ENCODE measurements around the gene LTBP4. TPM values are rescaled to one million over a fixed set of nuclear protein-coding genes. Genes with fewer than 3 reads are reported as not detected.

LTBP4 gene
- total RNA-seq, 1 donor from 2014 or later: 430 TPM

DNA sequence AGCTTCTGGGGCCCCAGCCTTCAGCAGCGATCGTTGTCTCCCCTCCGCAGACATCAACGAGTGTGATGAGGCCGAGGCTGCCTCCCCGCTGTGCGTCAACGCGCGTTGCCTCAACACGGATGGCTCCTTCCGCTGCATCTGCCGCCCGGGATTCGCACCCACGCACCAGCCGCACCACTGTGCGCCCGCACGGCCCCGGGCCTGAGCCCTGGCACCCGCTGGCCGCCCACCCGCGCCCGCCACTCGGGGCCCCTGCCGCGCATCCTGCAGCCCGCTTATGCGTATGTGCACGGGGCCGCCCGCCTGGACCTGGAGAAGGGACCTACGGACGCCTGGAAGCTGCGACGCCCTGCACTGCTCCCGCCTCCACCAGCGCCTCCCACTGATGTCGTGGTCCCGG is 28.2 kb downstream of the LTBP4 start:
- no peak overlapping the region for H3K4me3 ChIP-seq
- peaks cover 25% of the 10 kb centered on the region for H3K36me3 ChIP-seq
- TF ChIP-seq, protein P1, sequence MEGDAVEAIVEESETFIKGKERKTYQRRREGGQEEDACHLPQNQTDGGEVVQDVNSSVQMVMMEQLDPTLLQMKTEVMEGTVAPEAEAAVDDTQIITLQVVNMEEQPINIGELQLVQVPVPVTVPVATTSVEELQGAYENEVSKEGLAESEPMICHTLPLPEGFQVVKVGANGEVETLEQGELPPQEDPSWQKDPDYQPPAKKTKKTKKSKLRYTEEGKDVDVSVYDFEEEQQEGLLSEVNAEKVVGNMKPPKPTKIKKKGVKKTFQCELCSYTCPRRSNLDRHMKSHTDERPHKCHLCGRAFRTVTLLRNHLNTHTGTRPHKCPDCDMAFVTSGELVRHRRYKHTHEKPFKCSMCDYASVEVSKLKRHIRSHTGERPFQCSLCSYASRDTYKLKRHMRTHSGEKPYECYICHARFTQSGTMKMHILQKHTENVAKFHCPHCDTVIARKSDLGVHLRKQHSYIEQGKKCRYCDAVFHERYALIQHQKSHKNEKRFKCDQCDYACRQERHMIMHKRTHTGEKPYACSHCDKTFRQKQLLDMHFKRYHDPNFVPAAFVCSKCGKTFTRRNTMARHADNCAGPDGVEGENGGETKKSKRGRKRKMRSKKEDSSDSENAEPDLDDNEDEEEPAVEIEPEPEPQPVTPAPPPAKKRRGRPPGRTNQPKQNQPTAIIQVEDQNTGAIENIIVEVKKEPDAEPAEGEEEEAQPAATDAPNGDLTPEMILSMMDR (IDR thresholded peaks at IDR 0.05): no peak
- no peaks in the 10 kb centered on the region for H3K4me1 ChIP-seq
- ATAC-seq: no peak
- DNase-seq: no peak
- H3K27ac ChIP-seq: no peak overlapping the region
- H3K27me3 ChIP-seq: no peaks in the 10 kb centered on the region
- no peaks in the 10 kb centered on the region for H3K9me3 ChIP-seq
- intact Hi-C loops (cut with DNase I): no loop called here

DNA sequence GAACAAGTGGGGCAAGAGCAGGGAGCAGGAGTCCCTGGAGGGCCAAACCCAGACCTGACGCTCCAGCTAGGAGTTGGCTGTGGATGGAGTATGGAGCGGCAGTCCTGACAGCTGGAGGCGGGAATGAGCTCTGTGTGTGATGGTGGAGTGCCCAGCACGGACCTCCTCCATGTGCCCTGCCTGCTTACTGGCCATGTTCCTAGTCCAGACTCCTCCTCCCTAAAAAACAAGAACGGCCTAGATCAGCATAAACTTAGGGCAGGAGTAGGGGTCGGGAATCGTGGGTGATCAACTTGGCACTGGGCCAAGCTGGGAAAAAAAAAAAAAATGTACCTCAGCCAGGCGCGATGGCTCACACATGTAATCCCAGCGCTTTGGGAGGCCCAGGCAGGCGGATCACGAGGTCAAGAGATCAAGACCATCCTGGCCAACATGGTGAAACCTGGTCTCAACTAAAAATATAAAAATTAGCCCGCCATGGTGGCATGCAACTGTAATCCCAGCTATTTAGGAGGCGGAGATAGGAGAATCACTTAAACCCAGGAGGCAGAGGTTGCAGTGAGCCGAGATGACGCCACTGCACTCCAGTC is 29.5 kb downstream of the LTBP4 start:
- DNase-seq (no peak), ATAC-seq (no peak)
- Histone ChIP-seq H3K27ac (no peak overlapping the region), H3K27me3 (no peaks in the 10 kb centered on the region), H3K4me3 (no peak overlapping the region), H3K9me3 (no peaks in the 10 kb centered on the region), H3K36me3 (peaks cover 21% of the 10 kb centered on the region), H3K4me1 (no peaks in the 10 kb centered on the region)
- TF ChIP-seq, protein P1 (IDR thresholded peaks at IDR 0.05): no peak
- intact Hi-C loops (cut with DNase I): no loop called here

DNA sequence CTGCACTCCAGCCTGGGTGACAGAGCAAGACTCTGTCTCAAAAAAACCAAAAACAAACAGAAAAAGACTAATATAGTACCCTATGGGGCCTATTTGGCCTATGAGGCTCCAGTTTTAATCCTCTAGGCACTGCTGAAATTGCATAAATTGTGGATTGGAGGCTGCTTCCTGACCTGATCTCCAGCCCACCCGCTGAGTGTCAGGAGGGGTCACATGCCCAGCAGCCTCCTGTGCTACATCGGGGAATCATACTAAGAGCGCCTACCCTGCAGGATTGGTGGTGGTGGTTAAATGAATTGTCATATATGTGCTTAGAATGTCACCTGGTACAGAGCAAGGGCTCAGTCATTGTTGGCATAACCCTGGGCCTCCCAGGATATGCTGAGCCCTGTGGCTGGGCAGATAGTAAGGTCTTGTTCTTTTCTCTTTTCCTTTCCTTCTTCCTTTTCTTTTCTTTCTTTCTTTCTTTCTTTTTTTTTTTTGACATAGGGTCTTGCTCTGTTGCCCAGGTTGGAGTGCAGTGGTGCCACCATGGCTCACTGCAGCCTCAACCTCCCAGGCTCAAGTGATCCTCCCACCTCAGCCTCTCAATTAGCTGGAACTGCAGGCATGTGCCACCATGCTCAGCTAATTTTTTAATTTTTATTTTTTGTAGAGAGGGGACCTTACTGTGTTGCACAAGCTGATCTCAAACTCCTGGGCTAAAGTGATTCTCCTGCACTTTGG is 31.3 kb downstream of the LTBP4 start:
- Histone ChIP-seq H3K36me3 (peaks cover 14% of the 10 kb centered on the region), H3K27ac (no peak overlapping the region), H3K4me3 (no peak overlapping the region), H3K9me3 (no peaks in the 10 kb centered on the region), H3K27me3 (no peaks in the 10 kb centered on the region), H3K4me1 (no peaks in the 10 kb centered on the region)
- no peak for ATAC-seq
- TF ChIP-seq, protein P1 (IDR thresholded peaks at IDR 0.05): no peak
- DNase-seq: no peak
- intact Hi-C loops (cut with DNase I): no loop called here

DNA sequence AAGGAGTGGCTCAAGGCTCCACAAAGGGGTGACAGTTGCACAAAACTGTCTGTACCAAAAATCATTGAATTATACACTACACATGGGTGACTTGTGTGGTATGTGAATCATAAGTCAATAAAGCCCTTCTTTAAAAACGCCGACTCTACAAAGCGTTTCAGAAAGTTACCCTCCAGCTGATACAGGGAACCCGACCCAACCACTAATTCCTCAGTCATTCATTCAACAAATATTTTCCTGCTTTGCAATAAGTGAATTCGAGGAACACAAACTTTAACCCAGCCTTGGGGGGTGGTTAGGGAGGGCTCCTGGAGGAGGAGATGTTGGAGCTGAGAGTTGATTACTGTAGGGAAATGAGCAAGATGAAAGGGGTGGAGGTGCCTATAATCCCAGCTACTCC is 32.0 kb downstream of the LTBP4 start:
- ATAC-seq: no peak
- peaks cover 14% of the 10 kb centered on the region for H3K36me3 ChIP-seq
- no peaks in the 10 kb centered on the region for H3K9me3 ChIP-seq
- H3K4me3 ChIP-seq: no peak overlapping the region
- TF ChIP-seq, protein P1 (IDR thresholded peaks at IDR 0.05): no peak
- no peaks in the 10 kb centered on the region for H3K27me3 ChIP-seq
- intact Hi-C loops (cut with DNase I): no loop called here
- DNase-seq: no peak
- H3K4me1 ChIP-seq: no peaks in the 10 kb centered on the region
- H3K27ac ChIP-seq: no peak overlapping the region

DNA sequence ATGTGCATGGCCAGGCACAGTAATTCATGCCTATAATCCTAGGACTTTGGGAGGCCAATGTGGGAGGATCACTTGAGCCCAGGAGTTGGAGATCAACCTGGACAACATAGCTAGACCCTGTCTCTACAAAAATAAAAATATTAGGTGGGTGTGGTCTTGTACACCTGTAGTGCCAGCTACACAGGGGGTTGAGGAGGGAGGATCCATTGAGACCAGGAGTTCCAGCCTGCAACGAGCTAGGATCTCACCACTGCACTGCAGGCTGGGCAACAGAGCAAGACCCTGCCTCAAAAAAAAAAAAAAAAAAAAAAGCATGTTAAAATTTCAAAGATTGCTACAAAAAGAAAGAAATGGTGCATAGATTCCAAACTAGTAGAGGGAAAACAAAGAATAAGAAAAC is 37.2 kb downstream of the LTBP4 start:
- no peak overlapping the region for H3K4me3 ChIP-seq
- H3K4me1 ChIP-seq: no peaks in the 10 kb centered on the region
- no peak overlapping the region for H3K27ac ChIP-seq
- intact Hi-C loops (cut with DNase I): no loop called here
- H3K36me3 ChIP-seq: no peaks in the 10 kb centered on the region
- ATAC-seq (no peak), DNase-seq (no peak)
- no peaks in the 10 kb centered on the region for H3K9me3 ChIP-seq
- TF ChIP-seq, protein P1 (IDR thresholded peaks at IDR 0.05): no peak
- no peaks in the 10 kb centered on the region for H3K27me3 ChIP-seq
